G401.6 (cell line): ENCODE results near the gene LGALS12.
"Not testable (repeated sequence)": the region's sequence is repeated elsewhere in the genome, so short reads cannot be mapped to it uniquely, and the experiment has no call there.

Experiments
- FAIRE-seq: peaks from 2 replicates; lab custom pipeline; 2012; peaks lifted over from hg19 to GRCh38; lab: Jason Lieb, UNC

The LGALS12 gene

DNA sequence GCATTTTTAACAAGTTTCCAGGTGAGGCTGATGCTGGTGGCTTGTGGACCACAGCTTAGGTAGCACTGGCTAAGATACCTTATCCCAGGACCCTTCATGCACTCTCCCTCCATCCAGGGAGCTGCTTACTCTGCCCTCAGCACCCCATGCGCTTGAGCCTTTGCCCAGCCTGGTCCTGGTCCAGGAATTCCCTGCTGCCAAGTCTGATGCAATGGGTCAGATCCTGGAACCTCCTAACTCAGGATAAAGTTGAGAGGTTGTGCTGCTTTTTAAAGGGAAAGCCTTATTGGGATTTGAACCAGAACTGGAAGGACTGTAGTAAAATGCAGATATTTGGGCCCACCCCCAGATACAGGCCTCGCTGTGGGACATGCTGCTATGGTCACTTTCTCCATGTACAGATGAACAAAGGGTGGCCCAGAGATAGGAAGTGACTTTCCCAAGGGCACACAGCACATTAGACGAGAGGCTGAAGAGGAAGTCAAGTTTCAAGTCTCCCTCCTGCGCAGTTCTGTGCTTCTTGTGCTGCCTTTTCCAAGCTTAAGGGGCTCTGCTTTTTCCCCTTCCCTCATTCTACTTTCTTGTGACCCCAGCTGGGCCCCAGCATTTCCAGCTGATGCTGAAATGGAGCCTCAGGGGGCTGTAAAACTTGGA is 824 bp upstream of the LGALS12 start:
- FAIRE-seq, result no peak

DNA sequence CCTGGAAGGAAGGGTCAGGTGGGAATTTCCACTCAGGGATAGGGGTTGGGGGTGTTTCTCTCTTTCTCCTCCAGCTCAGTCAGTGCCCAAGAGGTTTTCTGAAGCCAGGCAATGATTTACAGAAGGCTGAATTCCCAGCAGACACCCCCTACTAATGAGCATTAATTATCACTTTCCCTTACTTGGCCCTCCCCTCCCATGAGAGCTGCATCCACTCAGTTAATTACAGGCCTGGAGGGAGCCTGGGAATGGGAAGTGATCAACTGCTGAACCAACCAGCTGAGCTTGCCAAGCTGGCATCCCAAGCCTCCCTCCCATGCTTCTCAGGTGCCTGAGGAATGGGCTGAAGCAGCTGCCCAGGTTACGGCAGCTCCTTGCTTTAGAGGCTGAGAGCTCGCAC is 992 bp downstream of the LGALS12 start:
- no peak for FAIRE-seq

DNA sequence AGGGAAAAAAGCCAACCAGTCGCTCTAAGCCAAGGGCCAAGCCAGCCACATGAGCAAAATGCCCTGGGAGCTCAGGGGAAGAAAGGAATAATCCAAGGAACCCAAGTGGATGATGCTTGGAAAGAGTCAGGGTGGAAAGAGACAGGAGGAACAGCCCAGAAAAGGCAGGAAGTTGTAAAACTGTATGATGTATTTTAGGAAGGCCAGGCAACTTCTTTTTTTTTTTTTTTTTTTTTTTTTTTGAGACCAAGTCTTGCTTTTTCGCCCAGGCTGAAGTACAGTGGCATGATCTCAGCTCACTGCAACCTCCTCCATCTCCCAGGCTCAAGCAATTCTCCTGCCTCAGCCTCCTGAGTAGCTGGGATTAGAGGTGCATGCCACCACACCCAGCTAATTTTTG is 1.6 kb downstream of the LGALS12 start:
- no peak for FAIRE-seq

DNA sequence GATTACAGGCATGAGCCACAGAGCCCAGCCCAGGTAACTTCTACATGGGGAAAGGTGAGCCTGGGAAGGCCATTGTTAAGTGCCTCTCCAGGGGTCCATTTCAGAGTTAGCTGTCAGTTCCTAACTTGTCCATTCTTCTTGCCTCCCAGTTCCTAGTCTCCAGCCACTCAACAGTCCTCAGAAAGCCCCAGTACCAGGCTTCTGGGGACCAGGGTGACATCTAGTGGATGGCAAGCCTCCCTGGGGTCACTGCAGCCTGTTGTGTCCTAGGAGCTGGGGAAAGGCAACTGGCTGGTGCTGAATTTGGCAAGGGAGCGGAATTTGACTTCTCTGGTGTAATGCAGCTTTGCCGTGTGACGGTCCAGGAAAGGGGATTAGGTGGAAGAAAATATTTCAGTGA is 2.1 kb downstream of the LGALS12 start:
- FAIRE-seq, result no peak

DNA sequence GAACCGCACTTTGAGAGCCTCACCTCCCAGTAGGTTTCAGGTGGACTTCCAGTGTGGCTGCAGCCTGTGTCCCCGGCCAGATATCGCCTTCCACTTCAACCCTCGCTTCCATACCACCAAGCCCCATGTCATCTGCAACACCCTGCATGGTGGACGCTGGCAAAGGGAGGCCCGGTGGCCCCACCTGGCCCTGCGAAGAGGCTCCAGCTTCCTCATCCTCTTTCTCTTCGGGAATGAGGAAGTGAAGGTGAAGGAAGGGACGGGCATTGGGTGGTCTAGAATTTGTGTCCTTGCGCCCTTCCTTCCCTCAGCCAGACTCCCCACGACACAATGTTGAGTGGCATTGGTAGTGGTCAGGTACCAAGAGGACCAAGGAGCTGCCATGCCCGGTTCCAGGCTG is 2.9 kb downstream of the LGALS12 start:
- no peak for FAIRE-seq

DNA sequence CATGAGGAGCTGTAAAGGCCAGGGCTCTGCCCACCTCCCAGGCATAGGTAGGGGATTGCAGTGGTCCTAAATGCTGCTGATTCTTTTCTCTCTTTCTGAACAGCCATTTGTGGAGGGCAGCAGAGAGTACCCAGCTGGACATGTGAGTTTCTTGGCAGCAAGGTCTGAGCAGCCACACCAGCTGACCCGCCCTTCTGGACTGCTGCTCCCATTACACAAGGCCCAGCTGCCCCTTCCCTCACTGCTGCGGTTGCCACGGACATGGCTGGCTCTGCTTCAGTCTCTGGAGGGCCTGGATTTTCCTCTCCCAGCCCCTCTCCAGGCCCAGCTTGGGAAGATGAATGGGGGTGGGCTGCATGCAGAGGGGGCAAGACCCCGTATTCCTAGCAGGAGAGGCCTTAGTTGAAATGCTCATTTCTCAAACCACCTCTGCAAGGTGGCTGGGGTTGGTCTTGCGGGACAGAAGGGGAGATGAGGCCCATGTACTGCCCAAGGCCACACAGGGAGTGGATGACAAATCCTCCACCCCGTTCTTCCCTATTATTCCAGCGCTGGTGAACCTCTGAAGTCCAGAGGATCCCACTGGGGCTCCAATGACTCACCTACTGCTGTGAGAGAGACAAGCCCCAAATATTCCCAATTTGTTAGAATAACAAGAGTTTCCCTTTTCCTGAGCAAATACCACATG is 4.6 kb downstream of the LGALS12 start:
- FAIRE-seq, result no peak

DNA sequence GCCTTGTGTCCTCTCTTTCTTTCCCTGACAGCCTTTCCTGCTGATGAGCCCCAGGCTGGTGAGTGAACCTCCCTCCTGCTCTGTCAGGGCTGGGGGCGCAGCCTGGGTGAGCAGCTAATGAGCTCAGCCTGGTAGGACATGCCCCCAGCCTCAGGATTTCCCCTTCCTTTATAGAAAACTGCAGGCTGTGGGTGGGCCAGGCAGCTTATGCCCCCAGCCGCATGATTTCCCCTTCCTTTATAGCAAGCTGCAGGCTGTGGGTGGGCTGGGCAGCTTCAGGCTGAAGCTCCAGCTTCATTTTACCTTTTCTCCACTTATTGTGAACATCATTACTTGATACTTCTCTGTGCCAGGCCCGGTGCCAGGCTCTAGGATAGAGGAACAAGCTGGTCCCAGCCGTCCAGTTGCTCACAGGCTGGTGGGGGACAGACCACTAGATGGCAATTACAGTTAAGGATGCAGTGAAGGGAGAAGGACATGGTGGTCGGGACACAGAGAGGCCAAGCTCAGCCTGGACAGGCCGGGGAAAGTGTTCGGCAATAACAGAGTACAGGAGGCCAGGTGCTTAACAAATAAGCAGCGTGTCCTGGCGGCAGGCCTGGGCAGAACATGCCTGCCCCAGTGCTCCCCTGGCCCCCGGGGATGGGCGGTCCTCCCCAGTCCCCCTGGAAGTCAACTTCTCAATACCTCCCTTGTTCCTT is 5.3 kb downstream of the LGALS12 start:
- FAIRE-seq, result no peak

DNA sequence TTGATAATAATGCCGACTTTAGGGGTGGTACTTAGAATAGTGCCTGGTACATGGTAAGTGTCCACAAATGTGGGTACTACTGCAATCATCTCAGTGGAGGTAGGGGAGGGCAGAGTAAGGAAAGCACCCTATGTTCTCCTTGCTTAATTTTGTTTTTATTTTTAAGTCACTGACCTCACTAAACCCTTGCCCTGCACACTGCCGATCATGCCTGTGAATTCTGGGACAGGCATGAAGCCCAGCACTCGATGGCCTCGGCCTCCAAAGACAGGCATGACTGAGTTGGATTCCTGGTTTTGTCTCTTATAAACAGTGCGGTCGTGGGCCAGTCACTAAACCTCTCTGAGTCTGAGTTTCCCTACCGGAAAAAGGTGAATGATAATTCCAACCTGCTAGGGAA is 6.9 kb downstream of the LGALS12 start:
- no peak for FAIRE-seq

DNA sequence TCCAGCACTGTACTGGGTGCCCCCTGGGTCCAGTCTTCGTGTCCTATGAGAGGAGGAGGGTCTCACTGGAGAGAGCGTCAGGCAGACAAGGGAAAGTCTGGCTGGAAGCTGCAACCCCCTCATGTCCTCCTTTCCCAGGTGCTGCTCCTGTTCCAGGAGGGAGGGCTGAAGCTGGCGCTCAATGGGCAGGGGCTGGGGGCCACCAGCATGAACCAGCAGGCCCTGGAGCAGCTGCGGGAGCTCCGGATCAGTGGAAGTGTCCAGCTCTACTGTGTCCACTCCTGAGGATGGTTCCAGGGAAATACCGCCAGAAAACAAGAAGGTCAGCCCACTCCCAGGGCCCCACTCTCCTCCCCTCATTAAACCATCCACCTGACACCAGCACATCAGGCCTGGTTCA is 10.2 kb downstream of the LGALS12 start:
- no peak for FAIRE-seq

DNA sequence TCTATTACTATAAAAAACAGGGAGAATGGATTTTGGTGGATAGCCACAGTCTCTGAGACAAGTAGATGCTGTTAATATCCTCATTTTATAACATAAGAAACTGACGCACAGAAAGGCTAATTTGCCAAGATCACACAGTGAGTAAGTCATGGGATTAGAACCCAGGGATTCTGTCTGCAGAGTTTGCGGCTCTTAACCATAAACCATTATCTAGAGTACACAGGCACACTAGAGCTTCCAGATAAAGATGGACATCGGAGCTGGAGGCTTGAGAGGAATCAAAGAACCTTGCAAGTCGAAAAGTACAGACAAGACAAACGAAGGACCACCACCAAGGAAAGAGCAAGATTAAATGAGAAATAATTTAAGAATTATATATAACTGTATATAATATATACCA is 11.3 kb downstream of the LGALS12 start:
- FAIRE-seq, result no peak

DNA sequence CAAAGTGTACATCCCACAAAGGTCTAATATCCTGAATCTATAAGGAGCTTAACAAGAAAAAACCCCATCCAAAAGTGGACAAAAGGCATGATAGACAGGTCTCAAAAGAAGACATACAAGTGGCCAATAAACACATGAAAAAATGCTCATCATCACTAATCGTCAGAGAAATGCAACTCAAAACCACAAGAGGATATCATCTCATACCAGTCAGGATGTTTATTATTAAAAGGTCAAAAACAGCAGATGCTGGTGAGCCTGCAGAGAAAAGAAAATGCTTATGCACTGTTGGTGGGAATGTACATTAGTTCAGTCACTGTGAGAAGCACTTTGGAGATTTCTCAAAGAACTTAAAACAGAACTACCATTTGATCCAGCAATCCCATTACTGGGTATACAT is 12.7 kb downstream of the LGALS12 start:
- no peak for FAIRE-seq

DNA sequence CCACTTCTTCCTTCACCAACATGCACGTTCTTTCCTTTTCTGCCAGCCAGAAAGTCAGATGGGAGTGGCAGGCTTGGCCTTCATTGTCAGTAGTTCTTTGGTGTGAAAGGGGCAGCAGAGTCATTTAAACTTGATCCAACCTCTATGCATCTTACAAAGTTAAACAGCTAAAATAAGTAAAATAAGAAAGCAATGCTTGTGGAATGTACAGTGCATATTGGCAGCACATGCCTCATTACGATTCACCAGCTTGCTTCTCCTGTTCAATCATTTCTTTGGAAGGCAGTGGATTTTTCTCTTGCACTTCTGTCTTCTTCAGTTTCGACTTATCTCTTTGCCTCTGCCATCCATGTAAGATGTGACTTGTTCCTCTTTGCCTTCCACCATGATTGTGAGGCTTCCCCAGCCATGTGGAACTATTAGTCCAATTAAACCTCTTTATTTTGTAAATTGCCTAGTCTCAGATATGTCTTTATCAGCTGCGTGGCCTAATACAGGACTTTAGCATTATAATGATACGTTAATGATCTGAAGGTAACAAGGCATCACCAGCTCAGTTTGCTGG is 14.8 kb downstream of the LGALS12 start:
- FAIRE-seq, result no peak

DNA sequence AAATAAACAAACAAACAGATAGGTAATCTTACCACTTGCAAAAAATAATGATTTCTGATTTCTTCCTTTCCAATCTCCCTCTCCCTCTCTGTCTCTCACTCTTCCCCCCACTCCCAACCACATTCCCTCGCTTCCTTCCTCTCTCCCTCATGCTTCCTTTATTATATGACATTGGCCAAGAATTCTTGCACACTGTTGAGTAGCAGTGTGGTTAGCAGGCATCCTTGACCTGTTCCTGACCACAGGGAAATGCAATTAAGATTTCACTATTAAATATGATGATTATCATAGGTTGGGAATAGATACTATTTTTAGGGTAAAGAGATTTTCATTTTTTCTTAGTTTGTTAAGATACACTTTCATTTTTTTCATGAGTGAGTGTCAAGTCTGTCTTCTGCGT is 16.0 kb downstream of the LGALS12 start:
- no peak for FAIRE-seq

DNA sequence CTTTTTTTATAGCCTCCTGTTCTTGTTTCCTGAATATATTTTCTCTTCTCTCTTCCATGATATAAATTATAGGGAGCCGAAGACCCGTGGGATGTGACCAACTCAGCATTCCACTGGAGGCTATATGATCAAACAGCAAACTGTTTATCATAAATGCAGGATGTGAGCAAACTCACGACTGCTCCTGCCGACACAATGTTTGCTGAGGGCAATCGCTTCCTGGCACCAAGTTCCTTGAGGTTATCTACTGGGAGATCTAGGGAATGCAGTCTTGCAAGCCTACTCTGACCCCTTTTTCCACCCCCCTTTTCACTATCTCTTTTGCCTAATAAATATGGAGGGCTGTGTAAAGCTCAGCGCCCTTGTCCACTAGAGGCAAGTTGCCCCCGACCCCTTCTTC is 17.3 kb downstream of the LGALS12 start:
- FAIRE-seq, result no peak

DNA sequence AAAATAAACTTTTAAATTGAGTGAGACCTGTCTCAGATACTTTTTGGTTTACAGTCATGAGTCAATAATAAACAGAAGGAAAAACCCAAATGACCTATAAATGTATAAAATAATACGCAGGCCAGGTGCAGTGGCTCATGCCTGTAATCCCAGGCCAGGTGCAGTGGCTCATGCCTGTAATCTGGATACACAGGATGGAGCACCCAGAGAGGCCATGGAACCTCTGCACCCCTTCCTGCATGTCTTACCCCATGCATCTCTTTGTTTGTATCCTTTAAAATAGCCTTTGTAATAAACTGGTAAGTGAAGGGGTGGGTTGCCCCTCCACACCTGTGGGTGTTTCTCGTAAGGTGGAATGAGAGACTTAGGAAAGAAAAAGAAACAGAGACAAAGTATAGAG is 21.8 kb downstream of the LGALS12 start:
- FAIRE-seq, result no peak

DNA sequence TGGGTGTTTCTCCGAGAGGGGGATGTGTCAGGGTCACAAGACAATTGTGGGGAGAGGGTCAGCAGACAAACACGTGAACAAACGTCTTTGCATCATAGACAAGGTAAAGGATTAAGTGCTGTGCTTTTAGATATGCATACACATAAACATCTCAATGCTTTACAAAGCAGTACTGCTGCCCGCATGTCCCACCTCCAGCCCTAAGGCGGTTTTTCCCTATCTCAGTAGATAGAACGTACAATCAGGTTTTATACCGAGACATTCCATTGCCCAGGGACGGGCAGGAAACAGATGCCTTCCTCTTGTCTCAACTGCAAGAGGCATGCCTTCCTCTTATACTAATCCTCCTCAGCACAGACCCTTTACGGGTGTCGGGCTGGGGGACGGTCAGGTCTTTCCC is 22.3 kb downstream of the LGALS12 start:
- not testable (repeated sequence) for FAIRE-seq

DNA sequence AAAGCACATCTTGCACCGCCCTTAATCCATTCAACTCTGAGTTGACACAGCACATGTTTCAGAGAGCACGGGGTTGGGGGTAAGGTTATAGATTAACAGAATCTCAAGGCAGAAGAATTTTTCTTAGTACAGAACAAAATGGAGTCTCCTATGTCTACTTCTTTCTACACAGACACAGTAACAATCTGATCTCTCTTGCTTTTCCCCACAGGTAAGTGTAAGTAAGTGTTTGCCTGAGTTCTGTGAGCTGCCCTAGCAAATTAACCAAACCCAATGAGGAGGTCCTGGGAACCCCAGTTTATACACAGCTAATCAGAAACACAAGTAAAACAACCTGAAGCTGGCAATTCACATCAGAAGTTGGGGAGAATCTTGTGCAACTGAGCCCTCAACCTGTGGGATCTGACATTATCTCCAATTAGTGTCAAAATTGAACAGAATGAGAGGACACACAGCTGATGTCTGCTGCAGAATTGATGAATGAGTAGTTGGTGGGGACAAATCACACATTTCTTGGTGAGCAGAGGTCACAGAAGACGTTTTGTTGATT is 22.9 kb downstream of the LGALS12 start:
- FAIRE-seq, result not testable (repeated sequence)

DNA sequence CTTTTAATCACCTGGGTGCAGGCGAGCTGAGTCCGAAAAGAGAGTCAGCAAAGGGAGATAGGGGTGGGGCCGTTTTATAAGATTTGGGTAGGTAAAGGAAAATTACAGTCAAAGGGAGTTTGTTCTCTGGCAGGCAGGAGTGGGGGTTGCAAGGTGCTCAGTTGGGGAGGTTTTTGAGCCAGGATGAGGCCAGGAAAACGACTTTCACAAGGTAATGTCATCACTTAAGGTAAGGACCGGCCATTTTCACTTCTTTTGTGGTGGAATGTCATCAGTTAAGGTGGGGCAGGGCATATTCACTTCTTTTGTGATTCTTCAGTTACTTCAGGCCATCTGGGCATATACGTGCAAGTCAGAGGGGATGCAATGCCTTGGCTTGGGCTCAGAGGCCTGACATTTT is 23.5 kb downstream of the LGALS12 start:
- FAIRE-seq, result not testable (repeated sequence)

DNA sequence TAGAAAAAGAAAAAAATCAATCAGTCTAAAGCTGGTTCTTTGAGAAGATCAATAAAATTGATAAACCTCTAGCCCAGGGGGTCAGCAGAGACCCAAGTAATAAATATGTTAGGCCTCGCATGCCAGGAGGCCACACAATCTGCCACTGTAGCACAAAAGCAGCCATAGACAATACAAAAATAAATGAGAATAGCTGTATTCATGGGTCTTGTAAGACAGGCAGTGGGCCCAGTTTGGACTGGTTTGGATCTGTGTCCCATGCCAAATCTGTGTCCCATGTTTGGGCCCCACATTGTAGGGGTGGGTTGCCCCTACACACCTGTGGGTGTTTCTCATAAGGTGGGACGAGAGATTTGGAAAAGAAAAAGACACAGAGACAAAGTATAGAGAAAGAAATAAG is 24.1 kb downstream of the LGALS12 start:
- FAIRE-seq, result no peak

DNA sequence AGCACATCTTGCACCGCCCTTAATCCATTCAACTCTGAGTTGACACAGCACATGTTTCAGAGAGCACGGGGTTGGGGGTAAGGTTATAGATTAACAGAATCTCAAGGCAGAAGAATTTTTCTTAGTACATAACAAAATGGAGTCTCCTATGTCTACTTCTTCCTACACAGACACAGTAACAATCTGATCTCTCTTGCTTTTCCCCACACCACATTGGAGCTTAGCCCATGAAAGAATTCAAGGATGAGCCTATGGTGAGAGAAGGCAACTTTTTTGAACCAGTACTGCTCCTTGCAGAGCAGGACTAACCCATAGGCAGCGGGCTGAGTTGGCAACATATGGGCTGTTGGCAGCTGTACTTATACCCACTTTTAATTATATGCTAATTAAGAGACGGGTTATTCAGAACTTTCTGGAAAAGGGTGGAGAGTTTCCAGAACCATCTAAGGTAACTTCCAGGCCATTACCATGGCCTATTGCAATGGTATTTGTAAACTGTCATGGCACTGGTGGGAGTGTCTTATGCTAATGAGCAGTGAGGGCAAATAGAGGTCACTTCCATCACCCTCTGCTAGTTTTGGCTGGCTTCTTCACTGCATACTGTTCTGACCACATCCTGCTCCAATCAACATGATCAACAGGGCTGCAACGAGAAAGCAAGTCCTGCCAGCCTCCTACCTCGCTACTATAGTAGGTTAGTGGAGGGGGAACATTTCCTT is 25.3 kb downstream of the LGALS12 start:
- FAIRE-seq, result not testable (repeated sequence)

DNA sequence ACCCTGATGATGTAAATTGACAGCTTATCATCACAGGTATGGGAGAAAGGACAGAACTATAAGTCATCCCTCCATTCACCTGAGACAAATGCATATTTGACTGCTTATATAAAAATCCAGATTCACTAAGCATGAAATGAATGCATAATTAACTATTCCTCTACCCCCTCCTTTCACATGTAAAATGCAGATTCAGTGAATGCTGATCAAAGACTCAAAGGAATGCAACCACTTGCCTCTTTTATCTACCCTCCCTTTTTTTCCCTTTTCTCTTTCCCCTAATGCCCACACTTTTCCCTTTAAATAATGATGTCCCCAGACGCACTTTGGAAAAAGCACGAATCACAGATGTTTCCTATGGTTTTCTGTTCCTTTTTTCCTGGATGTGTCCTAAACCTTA is 26.2 kb downstream of the LGALS12 start:
- FAIRE-seq, result no peak

DNA sequence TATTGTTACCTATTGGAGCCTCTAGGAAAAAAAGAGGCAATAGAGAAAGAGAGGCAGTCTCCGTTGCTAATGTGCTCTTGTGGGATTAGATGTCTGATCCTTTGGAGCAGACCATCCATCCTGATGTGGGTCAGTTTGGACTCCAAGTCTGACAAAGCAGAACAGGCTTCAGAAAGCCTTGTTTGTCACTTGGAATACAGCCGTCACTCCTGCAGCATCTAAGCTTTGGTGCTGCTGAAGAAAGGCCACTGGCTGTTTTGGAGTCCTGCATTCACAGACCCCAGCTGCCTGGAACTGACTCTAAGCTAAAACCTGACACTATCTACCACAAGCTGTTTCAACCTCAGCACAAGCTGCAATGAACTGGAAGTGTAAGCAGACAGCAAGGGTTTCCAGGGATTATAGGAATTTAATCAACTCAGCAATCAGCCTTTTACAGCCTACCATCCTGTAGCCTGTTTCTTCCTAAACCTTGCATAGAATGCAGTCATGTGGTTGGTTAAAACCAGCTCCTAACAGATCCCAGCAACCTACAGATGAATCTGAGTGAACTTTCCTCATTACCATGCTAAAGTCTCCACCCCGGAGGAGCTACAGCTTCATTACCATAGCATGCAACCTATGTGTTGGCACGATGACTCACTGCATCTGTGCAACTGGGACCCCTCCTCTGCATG is 27.1 kb downstream of the LGALS12 start:
- no peak for FAIRE-seq
